ENCODE data around the gene TGM6.
"Not testable (repeated sequence)": the region's sequence is repeated elsewhere in the genome, so short reads cannot be mapped to it uniquely, and the experiment has no call there.

Gene TGM6

GRCh38 chr20:2400290-2400689 lies 19.6 kb downstream of the TGM6 start:
- FAIRE-seq, result no peak

- no peak for FAIRE-seq
Measured at GRCh38 chr20:2401527-2401926, 20.8 kb downstream of the TGM6 start.

GRCh38 chr20:2402271-2402980 lies 21.7 kb downstream of the TGM6 start:
- no peak for FAIRE-seq

GRCh38 chr20:2403291-2404052 lies 22.8 kb downstream of the TGM6 start:
- no peak for FAIRE-seq

GRCh38 chr20:2405693-2406065 lies 25.0 kb downstream of the TGM6 start:
- no peak for FAIRE-seq

GRCh38 chr20:2407355-2407754 lies 26.7 kb downstream of the TGM6 start:
- FAIRE-seq, result not testable (repeated sequence)

GRCh38 chr20:2408111-2408510 lies 27.4 kb downstream of the TGM6 start:
- no peak for FAIRE-seq

- no peak for FAIRE-seq
Measured at GRCh38 chr20:2416541-2417212, 36.0 kb downstream of the TGM6 start.

GRCh38 chr20:2417213-2417541 lies 36.5 kb downstream of the TGM6 start:
- no peak for FAIRE-seq

GRCh38 chr20:2418388-2418787 lies 37.7 kb downstream of the TGM6 start:
- FAIRE-seq, result no peak

GRCh38 chr20:2420510-2420909 lies 39.8 kb downstream of the TGM6 start:
- no peak for FAIRE-seq

- no peak for FAIRE-seq
Measured at GRCh38 chr20:2421247-2421646, 40.5 kb downstream of the TGM6 start.

- no peak for FAIRE-seq
Measured at GRCh38 chr20:2429051-2429450, 48.4 kb downstream of the TGM6 start.

GRCh38 chr20:2430538-2430937 lies 49.8 kb downstream of the TGM6 start:
- no peak for FAIRE-seq

- FAIRE-seq, result no peak
Measured at GRCh38 chr20:2431185-2431584, 50.5 kb downstream of the TGM6 start.

GRCh38 chr20:2446845-2447244 lies 66.1 kb downstream of the TGM6 start:
- no peak for FAIRE-seq

GRCh38 chr20:2449386-2449785 lies 68.7 kb downstream of the TGM6 start:
- FAIRE-seq, result no peak

GRCh38 chr20:2451422-2451821 lies 70.7 kb downstream of the TGM6 start:
- no peak for FAIRE-seq

- peak; percentile 60 for FAIRE-seq
Measured at GRCh38 chr20:2451939-2452732, 71.4 kb downstream of the TGM6 start.

- FAIRE-seq, result no peak
Measured at GRCh38 chr20:2453792-2454191, 73.1 kb downstream of the TGM6 start.

- FAIRE-seq, result no peak
Measured at GRCh38 chr20:2455771-2456497, 75.2 kb downstream of the TGM6 start.

- no peak for FAIRE-seq
Measured at GRCh38 chr20:2458919-2459499, 78.3 kb downstream of the TGM6 start.

All from TTC549 (cell line).